Adipocyte (in vitro differentiated cells): ENCODE measurements around the gene CCDC188.

Source experiments
- DNase-seq: peaks from one replicate; pipeline ENCODE4 v3.0.0-alpha.2; 2015; ENCODE audit warnings: low read depth
- H3K27me3 ChIP-seq: replicated peaks from 2 replicates; pipeline ENCODE4 v1.7.0; 2013; ENCODE audit warnings: mild to moderate bottlenecking, low read length, moderate library complexity; ENCODE audit not compliant: control insufficient read depth, insufficient read depth
- H3K36me3 ChIP-seq: 2 replicates; pipeline ENCODE4 v1.7.0; 2013; ENCODE audit warnings: low read length, mild to moderate bottlenecking, moderate library complexity; ENCODE audit not compliant: control insufficient read depth, insufficient read depth, severe bottlenecking
- H3K4me1 ChIP-seq: 2 replicates; pipeline ENCODE4 v1.7.0; 2013; ENCODE audit warnings: mild to moderate bottlenecking, low read length, moderate library complexity; ENCODE audit not compliant: control insufficient read depth, insufficient read depth
- H3K4me3 ChIP-seq: 2 replicates; pipeline ENCODE4 v1.7.0; 2013; ENCODE audit warnings: mild to moderate bottlenecking, low read length, moderate library complexity
- H3K9ac ChIP-seq: 2 replicates; pipeline ENCODE4 v1.7.0; 2013; ENCODE audit warnings: mild to moderate bottlenecking, low read length, moderate library complexity
- H3K9me3 ChIP-seq: 2 replicates; pipeline ENCODE4 v1.7.0; 2013; ENCODE audit warnings: mild to moderate bottlenecking, low read length, moderate library complexity; ENCODE audit not compliant: control insufficient read depth

The CCDC188 gene

DNA sequence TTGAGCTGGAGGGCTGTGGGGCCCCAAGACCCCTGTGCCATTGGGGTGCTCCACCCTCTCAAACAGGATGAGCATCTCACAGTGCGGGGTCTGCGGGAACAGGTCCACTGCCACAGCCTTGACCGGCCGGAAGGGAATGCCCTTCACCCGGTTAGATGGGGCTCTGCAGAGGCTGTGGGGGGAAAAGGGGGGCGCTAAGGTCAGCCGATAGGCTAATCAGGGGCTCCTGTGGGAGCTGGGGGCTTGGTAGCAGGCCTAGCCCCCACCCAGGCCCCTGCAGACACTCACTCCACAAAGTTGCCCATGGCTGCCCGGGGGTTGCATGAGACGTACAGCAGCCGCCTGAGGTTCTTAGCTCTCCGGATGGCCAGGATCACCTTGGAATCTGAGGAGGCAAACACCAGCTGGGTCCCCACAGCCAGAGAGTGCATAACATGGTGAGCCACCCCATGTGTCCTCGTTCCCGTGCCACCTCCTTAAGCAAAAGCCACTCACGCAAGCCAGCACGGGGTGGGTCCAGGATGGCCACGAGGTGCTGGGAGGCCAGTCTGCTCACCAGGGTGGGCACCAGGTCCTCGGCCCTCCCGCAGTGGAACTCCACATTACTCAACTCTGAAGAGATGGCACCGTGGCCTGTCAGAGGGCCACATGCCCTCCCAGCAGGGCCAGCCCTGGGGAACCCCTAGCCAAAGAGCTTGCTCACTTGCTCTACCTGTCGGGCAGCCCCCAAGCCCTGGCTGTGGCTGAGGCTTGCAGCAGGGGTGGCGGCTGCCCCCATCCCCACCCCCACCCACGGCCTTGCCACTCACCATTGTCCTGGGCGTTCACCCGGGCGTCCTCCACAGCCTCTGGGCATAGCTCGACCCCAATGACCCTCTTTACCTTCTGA lies 38.0 kb downstream of the CCDC188 start:
- no peaks in the 10 kb centered on the region for H3K27me3 ChIP-seq
- peak overlapping the region; percentile 41 for H3K9ac ChIP-seq
- peaks cover 22% of the 10 kb centered on the region for H3K4me1 ChIP-seq
- H3K4me3 ChIP-seq = no peak overlapping the region
- DNase-seq = no peak
- H3K36me3 ChIP-seq = peaks cover 68% of the 10 kb centered on the region
- no peaks in the 10 kb centered on the region for H3K9me3 ChIP-seq

DNA sequence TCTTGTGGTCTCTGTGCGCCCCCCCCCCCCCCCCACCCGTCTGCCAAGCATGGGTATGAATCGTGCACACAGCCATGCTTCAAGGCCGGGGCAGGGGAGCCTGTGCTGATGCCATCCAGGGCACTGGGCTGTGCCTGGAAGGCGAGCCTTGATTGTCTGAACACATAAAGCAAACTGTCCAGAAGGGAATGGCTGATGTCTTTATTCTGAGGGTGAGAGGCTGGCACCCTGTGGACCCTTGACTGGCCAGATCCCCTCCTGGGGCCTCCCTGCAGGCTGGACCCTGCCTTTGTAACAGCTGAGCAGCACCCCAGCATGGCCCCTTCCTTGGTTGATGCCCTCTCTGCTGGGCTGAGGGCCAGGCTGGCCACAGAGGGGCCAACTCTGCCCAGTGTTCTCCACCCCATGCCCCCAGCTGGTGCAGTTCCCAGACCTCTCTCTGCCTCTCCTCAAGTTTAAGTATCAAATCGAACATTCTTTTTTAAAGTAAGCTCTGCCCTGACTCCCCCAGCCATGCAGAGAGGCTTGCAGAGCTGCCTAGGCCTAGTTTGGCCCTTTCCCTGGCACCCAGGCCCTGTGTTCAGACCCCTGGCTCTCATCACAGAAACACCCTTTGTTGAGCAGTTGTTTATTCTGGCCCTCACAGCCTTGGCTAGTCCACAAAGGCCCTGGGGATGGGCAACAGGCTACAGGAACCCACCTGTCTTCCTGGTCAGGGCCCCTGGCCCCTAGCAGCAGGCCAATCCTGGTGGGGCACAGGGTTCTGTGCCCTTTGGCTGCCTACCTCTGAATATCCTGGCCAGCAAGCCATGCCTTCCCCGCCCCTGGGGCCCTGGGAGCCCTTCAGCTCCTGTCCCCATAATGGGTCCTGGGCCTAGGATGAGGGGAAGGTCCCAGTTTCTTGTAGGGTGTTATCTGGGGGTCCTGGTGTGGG lies 38.9 kb downstream of the CCDC188 start:
- Histone ChIP-seq H3K36me3 (peaks cover 77% of the 10 kb centered on the region), H3K27me3 (no peaks in the 10 kb centered on the region)

DNA sequence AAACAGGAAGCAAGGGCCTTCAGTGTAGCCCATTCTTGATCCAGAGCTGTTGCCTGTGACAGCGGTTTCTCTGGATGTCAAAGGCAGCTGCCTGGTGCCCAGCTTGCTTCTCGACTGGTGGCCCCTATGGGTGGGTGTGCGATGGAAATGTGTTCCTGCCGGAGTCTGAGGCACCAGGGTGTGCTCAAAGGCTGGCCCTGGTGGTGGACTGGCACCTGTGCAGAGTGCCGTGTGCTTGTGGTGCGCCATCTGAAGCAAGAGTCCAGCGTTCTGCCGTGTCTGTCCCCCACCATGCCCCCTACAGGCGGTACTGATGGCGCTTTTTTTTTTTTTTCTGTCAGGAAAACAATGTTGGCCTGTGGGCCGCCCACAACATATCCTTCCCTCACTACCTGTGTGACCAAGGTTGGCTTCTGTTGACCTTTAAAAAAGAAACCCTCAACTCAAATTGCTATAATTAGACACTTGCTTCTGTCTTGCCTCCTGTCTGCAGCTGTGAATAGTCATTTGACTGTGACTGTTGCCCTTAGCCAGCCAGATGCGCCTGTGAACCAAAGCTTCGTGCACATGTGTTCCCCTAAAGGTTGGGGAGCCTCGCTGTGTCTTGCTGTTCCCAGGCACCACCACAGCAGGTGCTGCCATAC lies 39.7 kb downstream of the CCDC188 start:
- no peaks in the 10 kb centered on the region for H3K27me3 ChIP-seq
- DNase-seq = peak; percentile 17
- H3K9me3 ChIP-seq = no peaks in the 10 kb centered on the region
- no peak overlapping the region for H3K4me3 ChIP-seq
- peaks cover 85% of the 10 kb centered on the region for H3K36me3 ChIP-seq
- H3K9ac ChIP-seq = no peak overlapping the region
- H3K4me1 ChIP-seq = peaks cover 21% of the 10 kb centered on the region

More for the DNA sequence above, 38.9 kb downstream of the CCDC188 start:
- Histone ChIP-seq H3K9ac (peak overlapping the region; percentile 41), H3K4me1 (peaks cover 22% of the 10 kb centered on the region), H3K4me3 (no peak overlapping the region), H3K9me3 (no peaks in the 10 kb centered on the region)
- no peak for DNase-seq

DNA sequence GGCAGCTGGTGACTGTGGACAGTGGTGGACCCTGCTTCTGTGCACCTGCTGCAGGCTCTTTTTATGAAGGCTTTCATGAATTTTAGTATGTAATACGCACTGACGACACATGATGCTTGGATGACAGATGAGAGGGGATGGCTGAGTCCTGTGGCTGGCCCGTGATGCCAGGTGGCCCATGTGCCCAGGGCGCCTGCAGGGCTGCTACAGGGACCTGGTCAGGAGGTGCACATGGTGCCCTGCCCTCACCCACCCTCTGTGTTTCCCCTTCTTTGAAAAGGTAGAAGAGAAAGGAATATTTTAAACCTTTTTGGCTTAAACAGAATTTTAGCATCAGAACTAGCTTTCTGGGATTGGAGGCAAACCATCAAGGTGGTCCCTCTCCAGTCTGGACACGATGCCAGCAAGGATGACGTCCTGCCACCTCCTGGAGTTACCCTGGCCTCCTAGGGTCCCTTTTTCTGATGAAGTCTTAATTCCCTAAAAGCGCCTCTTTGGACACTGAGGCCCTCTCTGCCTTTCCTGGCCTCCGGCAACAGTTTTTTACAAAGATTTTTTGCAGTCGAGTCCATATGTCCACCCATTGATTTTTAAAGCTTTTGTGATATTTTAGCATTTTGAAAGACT lies 40.4 kb downstream of the CCDC188 start:
- H3K4me1 ChIP-seq = peaks cover 14% of the 10 kb centered on the region
- H3K27me3 ChIP-seq = no peaks in the 10 kb centered on the region
- no peaks in the 10 kb centered on the region for H3K9me3 ChIP-seq
- H3K9ac ChIP-seq = no peak overlapping the region
- H3K36me3 ChIP-seq = peaks cover 92% of the 10 kb centered on the region
- no peak for DNase-seq
- no peak overlapping the region for H3K4me3 ChIP-seq

DNA sequence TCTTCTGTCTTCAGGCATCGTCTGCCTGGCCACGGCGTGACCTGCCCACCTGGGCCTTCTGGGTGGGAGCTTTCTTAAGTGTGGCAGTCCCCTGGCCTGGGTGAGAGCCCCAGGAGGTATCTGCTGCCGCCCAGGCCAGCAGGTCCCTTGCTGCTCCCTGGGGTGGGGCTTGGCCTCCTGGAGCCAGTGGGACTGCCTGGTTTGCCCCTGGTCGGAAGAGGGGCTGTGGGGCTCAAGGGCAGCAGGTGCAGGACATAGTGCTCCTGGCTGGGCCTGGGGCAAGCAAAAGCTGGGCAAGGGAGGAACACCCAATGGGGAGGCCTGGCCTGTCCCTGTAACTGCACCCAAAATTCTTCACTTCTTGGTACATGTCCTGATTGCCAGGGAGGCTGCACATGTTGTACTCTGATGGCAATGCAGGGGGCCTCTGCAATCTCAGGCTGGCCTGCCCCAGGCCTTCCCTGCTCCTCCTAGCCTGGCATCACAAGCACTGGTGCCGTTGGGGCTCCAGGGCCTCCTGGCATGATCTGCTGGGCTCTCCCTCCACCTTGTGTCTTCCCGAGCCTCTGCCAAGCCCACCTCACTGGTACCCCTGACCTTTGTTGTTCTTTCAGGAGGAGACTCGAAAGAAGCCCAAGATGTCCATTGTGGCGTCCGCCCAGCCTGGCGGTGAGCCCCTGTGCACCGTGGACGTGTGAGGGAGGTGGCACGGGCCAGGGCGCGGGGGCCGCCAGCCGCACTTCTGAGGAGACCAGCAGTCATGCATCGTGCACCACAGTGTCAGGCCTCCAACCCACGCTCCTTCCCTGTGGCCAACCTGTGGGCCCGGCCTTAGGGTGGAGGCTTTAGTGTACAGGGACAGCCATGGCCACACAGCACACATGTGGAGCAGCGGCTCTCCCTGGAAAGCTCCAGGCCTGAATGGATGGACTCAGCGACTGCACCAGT lies 41.2 kb downstream of the CCDC188 start:
- no peak for DNase-seq
- Histone ChIP-seq H3K4me1 (peaks cover 8% of the 10 kb centered on the region), H3K4me3 (no peak overlapping the region), H3K9ac (no peak overlapping the region), H3K36me3 (peaks cover 96% of the 10 kb centered on the region), H3K27me3 (no peaks in the 10 kb centered on the region), H3K9me3 (no peaks in the 10 kb centered on the region)

DNA sequence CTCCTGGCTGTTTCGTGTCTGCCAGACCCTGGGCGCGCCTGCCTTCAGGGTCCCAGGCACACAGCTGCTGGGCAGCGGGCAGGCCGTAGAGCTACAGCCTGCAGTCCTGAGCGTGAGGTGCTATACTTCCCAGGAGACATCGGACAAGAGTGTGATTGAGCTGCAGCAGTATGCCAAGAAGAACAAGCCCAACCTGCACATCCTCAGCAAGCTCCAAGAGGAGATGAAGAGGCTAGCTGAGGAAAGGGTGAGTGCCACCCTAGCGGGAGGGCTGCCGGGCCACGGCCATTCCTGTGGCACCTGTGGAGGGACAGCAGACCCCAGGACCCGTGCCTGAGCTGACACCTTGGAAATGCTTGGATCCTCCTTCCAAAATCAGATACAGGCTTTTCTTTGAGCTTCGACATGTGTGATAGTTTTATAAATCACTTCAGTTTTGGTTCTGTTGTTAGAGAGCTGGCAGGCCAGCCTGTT lies 42.1 kb downstream of the CCDC188 start:
- Histone ChIP-seq H3K4me1 (peaks cover 8% of the 10 kb centered on the region), H3K27me3 (no peaks in the 10 kb centered on the region), H3K9me3 (no peaks in the 10 kb centered on the region), H3K36me3 (peaks cover 92% of the 10 kb centered on the region), H3K4me3 (no peak overlapping the region), H3K9ac (no peak overlapping the region)
- no peak for DNase-seq

DNA sequence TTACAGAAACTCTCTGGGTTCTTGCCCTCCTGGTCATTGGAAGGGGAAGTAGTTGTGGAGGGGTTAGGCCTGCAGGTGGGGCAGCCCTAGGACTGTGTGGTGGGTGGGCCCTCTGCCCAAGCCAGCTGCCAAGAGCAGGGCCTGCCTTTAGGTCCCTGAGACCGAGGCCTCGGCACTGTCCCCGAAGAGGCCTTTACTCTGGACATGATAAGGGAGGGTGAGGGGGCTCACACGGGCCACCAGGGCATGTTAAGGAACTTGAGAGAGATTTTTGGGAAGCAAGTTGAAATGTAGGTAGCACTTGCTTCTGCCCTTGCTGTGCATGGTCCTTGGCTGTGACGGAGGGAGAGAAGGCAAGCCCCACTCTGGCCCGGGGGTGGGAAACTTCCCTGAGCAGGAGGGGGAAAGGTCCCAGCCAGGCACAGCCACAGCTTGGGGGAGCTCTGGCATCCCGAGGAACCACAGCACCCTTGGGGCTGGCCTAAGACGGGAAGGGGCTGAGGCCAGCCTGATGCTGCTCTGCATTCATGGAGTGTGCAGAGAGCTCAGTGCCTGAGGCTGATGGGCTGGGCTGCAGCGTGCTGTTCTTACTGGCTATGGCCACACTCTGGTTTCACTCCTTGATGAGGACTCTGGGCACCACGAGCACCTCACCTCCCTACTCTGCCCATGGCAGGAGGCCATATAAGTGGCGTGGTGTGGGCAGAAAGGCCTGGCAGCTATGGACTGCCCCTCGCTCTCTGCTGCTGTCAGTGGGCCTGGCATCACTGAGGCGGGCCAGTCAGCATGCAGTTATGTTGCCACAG lies 42.7 kb downstream of the CCDC188 start:
- Histone ChIP-seq H3K4me1 (peaks cover 8% of the 10 kb centered on the region), H3K36me3 (peaks cover 88% of the 10 kb centered on the region), H3K27me3 (no peaks in the 10 kb centered on the region), H3K9ac (no peak overlapping the region), H3K9me3 (no peaks in the 10 kb centered on the region), H3K4me3 (no peak overlapping the region)
- DNase-seq = no peak

DNA sequence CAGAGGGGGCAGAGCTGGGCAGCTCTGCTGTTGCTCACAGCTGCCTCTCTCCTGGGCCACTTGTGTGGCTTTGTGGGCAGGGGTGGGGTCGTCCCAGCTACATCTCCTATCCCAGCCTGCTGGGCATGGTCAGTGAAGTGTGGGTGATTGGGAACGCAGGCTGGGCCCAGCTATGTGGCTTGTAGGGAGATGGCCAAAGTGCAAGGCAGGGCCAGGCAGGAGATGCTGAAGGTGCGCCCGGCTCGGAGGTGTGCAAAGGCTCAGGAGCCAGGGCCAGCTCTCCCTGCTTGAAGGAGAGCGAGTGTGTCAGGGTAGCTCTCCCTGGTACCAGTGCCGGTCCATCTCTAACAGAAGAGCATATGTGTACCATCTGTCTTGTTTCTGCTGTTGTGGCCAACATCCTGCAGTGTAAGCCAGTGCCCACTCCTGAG lies 43.4 kb downstream of the CCDC188 start:
- peaks cover 8% of the 10 kb centered on the region for H3K4me1 ChIP-seq
- H3K9me3 ChIP-seq = no peaks in the 10 kb centered on the region
- no peaks in the 10 kb centered on the region for H3K27me3 ChIP-seq
- no peak overlapping the region for H3K9ac ChIP-seq
- H3K4me3 ChIP-seq = no peak overlapping the region
- peaks cover 87% of the 10 kb centered on the region for H3K36me3 ChIP-seq
- DNase-seq = no peak

DNA sequence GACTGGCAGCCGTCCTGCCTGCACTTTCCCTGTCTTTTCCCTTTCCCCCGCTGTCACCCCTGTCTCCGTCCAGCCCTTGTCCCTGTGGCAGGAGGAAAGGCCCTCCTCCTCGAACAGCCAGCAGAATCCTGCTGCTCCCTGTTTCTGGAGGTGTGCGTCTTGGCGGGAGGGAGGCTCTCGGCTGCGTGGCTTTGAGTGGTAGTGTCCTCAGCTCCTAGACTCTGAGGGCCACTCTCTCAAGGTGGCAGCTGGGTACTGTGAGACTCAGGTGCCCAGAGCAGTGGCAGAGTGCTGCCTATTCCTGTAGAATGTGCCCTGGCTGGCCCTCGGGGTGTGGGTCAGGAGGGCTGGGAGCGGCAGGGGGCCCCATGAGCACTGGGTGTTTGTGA lies 44.0 kb downstream of the CCDC188 start:
- H3K4me1 ChIP-seq = peaks cover 2% of the 10 kb centered on the region
- DNase-seq = no peak
- H3K9me3 ChIP-seq = no peaks in the 10 kb centered on the region
- H3K36me3 ChIP-seq = peaks cover 87% of the 10 kb centered on the region
- H3K4me3 ChIP-seq = no peak overlapping the region
- H3K9ac ChIP-seq = no peak overlapping the region
- no peaks in the 10 kb centered on the region for H3K27me3 ChIP-seq
